Left lung (tissue), 10 donors: ENCODE data around the gene NRAS. TPM values are rescaled to one million over a fixed set of nuclear protein-coding genes. Genes with fewer than 3 reads are reported as not detected.

Source experiments
- ATAC-seq: fragments of 200-7000 bp; cut with Tn5 transposase; one replicate; pipeline ENCODE4 v1.9.1; 2020; ENCODE audit warnings: moderate library complexity
- DNase-seq, 4 donors: peaks; one replicate each; pipeline ENCODE4 v3.0.0-alpha.2; 2013 to 2020
- H3K27ac ChIP-seq, 2 donors: fragments of 200-600 bp; sonication (generic) in 1 of 2; one replicate each; pipeline versions ENCODE4 v1.5.0 to v1.8.0; 2020 to 2021
- H3K27me3 ChIP-seq, 2 donors: fragments of 200-600 bp; sonication (generic) in 1 of 2; one replicate each; pipeline versions ENCODE4 v1.5.0 to v1.8.0; 2020 to 2021
- H3K36me3 ChIP-seq, 2 donors: fragments of 200-600 bp; sonication (generic) in 1 of 2; one replicate each; pipeline versions ENCODE4 v1.5.0 to v1.8.0; 2020 to 2021
- H3K4me1 ChIP-seq, 2 donors: fragments of 200-600 bp; one replicate each; pipeline ENCODE4 v1.8.0; 2021
- H3K4me3 ChIP-seq, 2 donors: fragments of 200-600 bp; sonication (generic) in 1 of 2; one replicate each; pipeline versions ENCODE4 v1.5.0 to v1.8.0; 2020 to 2021; ENCODE audit warnings: mild to moderate bottlenecking in 1 of 2
- H3K9me3 ChIP-seq, 2 donors: fragments of 200-600 bp; sonication (generic) in 1 of 2; one replicate each; pipeline versions ENCODE4 v1.5.0 to v1.8.0; 2020 to 2021
- intact Hi-C, 2 donors: fragments of 100-400 bp; cut with DNase I; formaldehyde crosslinking; loops; one replicate each; pipeline versions ENCODE4 v1.11.2 to v1.14.2; 2022
- polyA plus RNA-seq, 6 donors: library from polyadenylated mRNA; unstranded; fragments of 120-200 nt; gene quantifications; one replicate each; pipeline ENCODE4 v1.2.1, GENCODE V29; 2013; ENCODE audit not compliant: insufficient read length in 6 of 6
- total RNA-seq, 2 donors: library from RNA; stranded (reverse); fragmentation: NEBNext Ultra II Directional; extraction: Animal tissue kit (Norgen Biotek cat#: 25700); gene quantifications; one replicate each; pipeline ENCODE4 v1.2.1, GENCODE V29; 2021
- TF ChIP-seq, protein P1 (sequence below), 2 donors: fragments of 200-600 bp; sonication (generic) in 1 of 2; IDR thresholded peaks; one replicate each; pipeline versions ENCODE4 v1.5.0 to v1.8.0; 2021; ENCODE audit warnings: antibody characterized with exemption in 2 of 2
- donor health status: DM: no; HTN: yes; CAD: no.
- donor health status: DM: no; HTN: no; CAD: no.

The NRAS gene
- total and polyA plus RNA-seq, 8 donors: 31.3 to 62.4 (median 57.3) TPM

DNA sequence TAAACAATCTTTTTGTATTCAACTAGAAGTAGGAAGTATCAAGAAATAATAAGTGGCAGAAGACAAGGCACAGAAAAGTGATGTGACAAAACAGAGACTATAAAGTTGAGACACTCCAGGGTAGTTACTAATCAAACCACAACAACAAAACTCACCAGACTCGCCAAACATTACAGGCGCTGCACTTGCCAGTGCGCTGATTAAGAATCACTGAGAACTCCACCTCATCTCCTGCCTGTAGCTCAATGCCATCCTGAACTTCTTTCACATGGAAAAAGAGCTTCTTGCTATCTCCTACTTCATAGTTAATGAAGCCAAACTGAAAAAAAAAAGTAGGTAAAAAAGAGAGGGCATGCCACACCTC, 2.8 kb upstream of the NRAS start:
- no peak overlapping the region for H3K27ac ChIP-seq
- H3K4me3 ChIP-seq: no peak overlapping the region
- intact Hi-C loops: no loop called here
- H3K27me3 ChIP-seq: no peaks in the 10 kb centered on the region
- H3K36me3 ChIP-seq: peaks cover 0 to 69% of the 10 kb centered on the region in 2 donors
- ATAC-seq (no peak), DNase-seq (no peak)
- no peaks in the 10 kb centered on the region for H3K9me3 ChIP-seq
- TF ChIP-seq, protein P1, sequence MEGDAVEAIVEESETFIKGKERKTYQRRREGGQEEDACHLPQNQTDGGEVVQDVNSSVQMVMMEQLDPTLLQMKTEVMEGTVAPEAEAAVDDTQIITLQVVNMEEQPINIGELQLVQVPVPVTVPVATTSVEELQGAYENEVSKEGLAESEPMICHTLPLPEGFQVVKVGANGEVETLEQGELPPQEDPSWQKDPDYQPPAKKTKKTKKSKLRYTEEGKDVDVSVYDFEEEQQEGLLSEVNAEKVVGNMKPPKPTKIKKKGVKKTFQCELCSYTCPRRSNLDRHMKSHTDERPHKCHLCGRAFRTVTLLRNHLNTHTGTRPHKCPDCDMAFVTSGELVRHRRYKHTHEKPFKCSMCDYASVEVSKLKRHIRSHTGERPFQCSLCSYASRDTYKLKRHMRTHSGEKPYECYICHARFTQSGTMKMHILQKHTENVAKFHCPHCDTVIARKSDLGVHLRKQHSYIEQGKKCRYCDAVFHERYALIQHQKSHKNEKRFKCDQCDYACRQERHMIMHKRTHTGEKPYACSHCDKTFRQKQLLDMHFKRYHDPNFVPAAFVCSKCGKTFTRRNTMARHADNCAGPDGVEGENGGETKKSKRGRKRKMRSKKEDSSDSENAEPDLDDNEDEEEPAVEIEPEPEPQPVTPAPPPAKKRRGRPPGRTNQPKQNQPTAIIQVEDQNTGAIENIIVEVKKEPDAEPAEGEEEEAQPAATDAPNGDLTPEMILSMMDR (IDR thresholded peaks at IDR 0.05): no peak
- peaks cover 14 to 22% of the 10 kb centered on the region in 2 donors for H3K4me1 ChIP-seq

DNA sequence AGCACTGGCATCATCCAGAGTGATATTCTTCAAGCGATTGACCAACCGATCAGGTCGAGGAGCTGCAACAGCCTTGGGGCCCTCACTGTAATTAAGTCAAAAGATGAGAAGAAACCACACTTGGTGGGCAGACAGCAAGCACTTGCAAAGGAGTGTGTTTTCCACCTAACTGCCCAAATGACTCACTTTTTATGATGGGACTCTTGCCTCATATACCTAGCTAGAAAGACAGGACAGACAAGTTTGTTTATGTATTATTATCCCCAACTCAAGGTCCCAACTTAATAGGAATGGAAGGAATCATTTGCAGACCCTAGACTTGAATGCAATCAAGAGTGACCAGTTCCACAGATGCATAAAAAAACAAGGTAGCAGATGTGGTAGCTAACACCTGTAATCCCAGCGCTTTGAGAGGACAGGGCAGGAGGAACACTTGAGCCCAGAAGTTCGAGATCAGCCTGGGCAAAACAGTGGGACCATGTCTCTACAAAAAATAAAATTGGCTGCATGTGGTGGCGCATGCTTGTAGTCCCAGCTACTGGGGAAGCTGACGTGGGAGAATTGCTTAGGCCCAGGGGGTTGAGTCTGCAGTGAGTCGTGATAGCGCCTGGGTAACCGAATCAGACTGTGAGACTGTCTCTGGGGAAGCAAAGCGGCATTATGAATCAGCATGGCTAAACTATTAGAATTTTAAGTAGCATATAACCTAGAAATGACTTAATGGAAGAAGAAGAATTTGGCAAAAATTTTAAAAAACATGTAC, 2.3 kb upstream of the NRAS start:
- ATAC-seq (no peak), DNase-seq (no peak)
- Histone ChIP-seq H3K4me3 (no peak overlapping the region), H3K4me1 (peaks cover 14 to 23% of the 10 kb centered on the region in 2 donors), H3K36me3 (peaks cover 0 to 67% of the 10 kb centered on the region in 2 donors), H3K9me3 (no peaks in the 10 kb centered on the region), H3K27ac (no peak overlapping the region), H3K27me3 (no peaks in the 10 kb centered on the region)
- TF ChIP-seq, protein P1 (IDR thresholded peaks at IDR 0.05): no peak
- intact Hi-C loops: no loop called here

DNA sequence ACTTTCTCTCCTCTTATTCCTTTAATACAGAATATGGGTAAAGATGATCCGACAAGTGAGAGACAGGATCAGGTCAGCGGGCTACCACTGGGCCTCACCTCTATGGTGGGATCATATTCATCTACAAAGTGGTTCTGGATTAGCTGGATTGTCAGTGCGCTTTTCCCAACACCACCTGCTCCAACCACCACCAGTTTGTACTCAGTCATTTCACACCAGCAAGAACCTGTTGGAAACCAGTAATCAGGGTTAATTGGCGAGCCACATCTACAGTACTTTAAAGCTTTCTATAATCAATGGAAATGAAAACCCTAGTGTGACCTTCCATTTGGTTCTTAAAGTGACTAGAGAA, 643 bp downstream of the NRAS start:
- Histone ChIP-seq H3K4me3 (peak overlapping the region; percentile 66 to 77), H3K9me3 (no peaks in the 10 kb centered on the region), H3K36me3 (peaks cover 0 to 67% of the 10 kb centered on the region in 2 donors), H3K27me3 (no peaks in the 10 kb centered on the region), H3K27ac (peak overlapping the region; percentile 86 to 94), H3K4me1 (peaks cover 14 to 23% of the 10 kb centered on the region in 2 donors)
- intact Hi-C loops: no loop called here
- DNase-seq (peak in 2 of 4 donors; percentile 2 to 5), ATAC-seq (peak; percentile 10)
- TF ChIP-seq, protein P1 (IDR thresholded peaks at IDR 0.05): no peak

DNA sequence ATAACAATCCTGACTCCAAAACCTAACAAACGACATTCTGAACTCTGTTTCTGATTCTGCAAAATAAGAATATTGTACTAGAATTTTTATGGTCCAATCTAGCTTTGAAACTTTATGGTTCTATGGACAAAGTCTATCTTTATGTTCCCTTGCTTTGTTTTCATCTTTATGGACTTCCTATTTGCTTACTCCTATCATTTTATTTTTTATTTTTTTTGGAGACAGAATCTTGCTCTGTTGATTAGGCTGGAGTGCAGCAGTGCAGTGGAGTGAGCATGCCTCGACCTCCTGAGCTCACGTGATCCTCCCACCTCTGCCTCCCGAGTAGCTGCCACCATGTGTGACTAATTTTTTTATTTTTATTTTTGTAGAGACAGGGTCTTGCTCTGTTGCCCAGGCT, 3.6 kb downstream of the NRAS start:
- Histone ChIP-seq H3K27ac (no peak overlapping the region), H3K27me3 (no peaks in the 10 kb centered on the region), H3K36me3 (peaks cover 0 to 66% of the 10 kb centered on the region in 2 donors), H3K4me3 (no peak overlapping the region), H3K9me3 (no peaks in the 10 kb centered on the region), H3K4me1 (peaks cover 14 to 23% of the 10 kb centered on the region in 2 donors)
- DNase-seq (no peak), ATAC-seq (no peak)
- intact Hi-C loops: no loop called here
- TF ChIP-seq, protein P1 (IDR thresholded peaks at IDR 0.05): no peak

DNA sequence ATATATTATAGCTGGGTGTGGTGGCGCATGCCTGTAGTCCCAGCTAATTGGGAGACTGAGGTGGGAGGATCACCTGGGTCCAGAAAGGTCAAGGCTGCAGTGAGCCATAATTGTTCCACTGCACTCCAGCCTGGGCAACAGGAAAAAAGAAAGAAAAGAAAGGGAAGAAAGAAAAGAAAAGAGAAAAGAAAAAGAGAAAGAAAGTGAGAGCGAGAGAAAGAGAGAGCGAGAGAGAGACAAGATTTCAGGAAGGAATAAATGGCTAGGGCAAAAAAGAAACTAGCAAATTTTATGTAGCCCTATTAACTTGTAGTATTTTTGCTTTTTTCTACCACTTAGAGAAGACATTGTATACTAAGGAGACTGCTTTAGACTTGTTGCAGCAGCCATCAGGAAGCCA, 6.2 kb downstream of the NRAS start:
- Histone ChIP-seq H3K27ac (no peak overlapping the region), H3K9me3 (no peaks in the 10 kb centered on the region), H3K4me1 (peaks cover 9 to 11% of the 10 kb centered on the region in 2 donors), H3K36me3 (peaks cover 0 to 87% of the 10 kb centered on the region in 2 donors), H3K4me3 (no peak overlapping the region), H3K27me3 (no peaks in the 10 kb centered on the region)
- ATAC-seq (no peak), DNase-seq (no peak)
- intact Hi-C loops: no loop called here
- TF ChIP-seq, protein P1 (IDR thresholded peaks at IDR 0.05): no peak
